Natural killer cell (primary cell): ENCODE data around the gene ZNF148. TPM values are rescaled to one million over a fixed set of nuclear protein-coding genes. Genes with fewer than 3 reads are reported as not detected.

Source experiments
- ATAC-seq, 3 donors: fragments of 150-1000 bp in 2 of 3; fragments of 200-7000 bp in 1 of 3; cut with Tn5 transposase; 1 replicate in 1 of 3; 2 replicates in 2 of 3; pipeline ENCODE4 v1.10.0; 2021; ENCODE audit warnings: mild to moderate bottlenecking in 2 of 3, moderate library complexity in 2 of 3
- DNase-seq, 2 donors: peaks; one replicate each; pipeline versions ENCODE4 v3.0.0 to v3.0.0-alpha.2; 2013 to 2021; ENCODE audit warnings: mixed read lengths in 1 of 2
- H3K27ac ChIP-seq: one replicate; pipeline ENCODE4 v1.5.1; 2013; ENCODE audit warnings: mild to moderate bottlenecking, low read length
- H3K27me3 ChIP-seq: one replicate; pipeline ENCODE4 v1.6.1; 2013; ENCODE audit warnings: low read length; ENCODE audit not compliant: control insufficient read depth, insufficient read depth
- H3K36me3 ChIP-seq: one replicate; pipeline ENCODE4 v1.6.1; 2013; ENCODE audit warnings: low read length; ENCODE audit not compliant: control insufficient read depth, insufficient read depth
- H3K4me1 ChIP-seq: one replicate; pipeline ENCODE4 v1.6.1; 2013; ENCODE audit warnings: low read length; ENCODE audit not compliant: control insufficient read depth, insufficient read depth
- H3K4me3 ChIP-seq: one replicate; pipeline ENCODE4 v1.5.1; 2013; ENCODE audit warnings: low read length
- H3K9me3 ChIP-seq: one replicate; pipeline ENCODE4 v1.6.1; 2013; ENCODE audit warnings: low read length; ENCODE audit not compliant: control insufficient read depth, insufficient read depth
- H3K27ac Mint-ChIP-seq, 2 donors: one replicate each; pipeline ENCODE4 v1.8.0; 2022; ENCODE audit warnings: mild to moderate bottlenecking in 2 of 2, mixed read lengths in 2 of 2, moderate library complexity in 1 of 2
- H3K27me3 Mint-ChIP-seq, 2 donors: one replicate each; pipeline ENCODE4 v1.8.0; 2022; ENCODE audit warnings: low read depth in 2 of 2, mixed read lengths in 2 of 2
- H3K36me3 Mint-ChIP-seq: one replicate; pipeline ENCODE4 v1.8.0; 2022; ENCODE audit warnings: mixed read lengths
- H3K4me1 Mint-ChIP-seq, 2 donors: one replicate each; pipeline ENCODE4 v1.8.0; 2022; ENCODE audit warnings: mixed read lengths in 2 of 2
- H3K4me3 Mint-ChIP-seq: one replicate; pipeline ENCODE4 v1.8.0; 2022; ENCODE audit warnings: mild to moderate bottlenecking, moderate library complexity, mixed read lengths
- H3K9me3 Mint-ChIP-seq, 2 donors: one replicate each; pipeline ENCODE4 v1.8.0; 2022; ENCODE audit warnings: mixed read lengths in 2 of 2
- WGBS: methylation state at CpG from one replicate; pipeline ENCODE4 v1.1.7; 2013; ENCODE audit warnings: missing lambda C conversion rate; ENCODE audit not compliant: insufficient coverage; 5-methylcytosine and 5-hydroxymethylcytosine counted together
- intact Hi-C: fragments of 100-400 bp; cut with micrococcal nuclease; formaldehyde crosslinking; loops from one replicate; pipeline ENCODE4 v1.14.2; 2022
- total RNA-seq, 4 donors: library from RNA; stranded (reverse); fragments of 120-200 nt in 1 of 4; gene quantifications; one replicate each; pipeline versions ENCODE4 v1.2.3 to v1.2.4, GENCODE V29; 2013 to 2022
- TF ChIP-seq, protein P1 (sequence below): fragments of 200-600 bp; IDR thresholded peaks from one replicate; pipeline ENCODE4 v1.8.0; 2022; ENCODE audit warnings: antibody characterized with exemption

The ZNF148 gene
- total RNA-seq, 3 donors from 2014 or later (not counting 1 experiment from before 2014, with no cell fraction given): 61.1 to 72.5 (median 62.8) TPM

DNA sequence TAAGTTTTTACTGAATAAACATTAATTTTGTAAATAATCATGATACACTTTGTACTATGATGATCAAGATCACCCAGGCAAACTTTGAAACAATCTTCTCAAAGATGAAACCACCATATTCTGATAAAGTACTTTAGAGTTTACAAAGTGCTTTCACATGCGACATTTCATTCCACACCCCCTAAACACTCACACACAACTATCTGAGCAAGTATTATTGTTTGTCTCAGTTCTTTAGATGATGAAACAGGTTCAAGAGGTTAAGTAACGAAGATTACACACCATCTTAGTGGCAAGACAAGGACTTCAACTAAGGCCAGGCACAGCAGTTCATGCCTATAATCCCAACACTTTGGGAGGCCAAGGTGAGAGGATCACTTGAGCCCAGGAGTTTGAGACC lies 37.6 kb downstream of the ZNF148 start:
- ATAC-seq (no peak), DNase-seq (no peak)
- no peaks in the 10 kb centered on the region for H3K36me3 ChIP-seq
- H3K9me3 ChIP-seq: no peaks in the 10 kb centered on the region
- 92% methylated on average over 1 of the region's 2 CpGs for WGBS
- Mint-ChIP-seq H3K9me3 (peaks cover 2 to 6% of the 10 kb centered on the region in 2 donors), H3K36me3 (no peaks in the 10 kb centered on the region), H3K4me1 (peaks cover 60 to 68% of the 10 kb centered on the region in 2 donors), H3K27ac (no peak overlapping the region), H3K27me3 (no peaks in the 10 kb centered on the region), H3K4me3 (no peak overlapping the region)
- TF ChIP-seq, protein P1, sequence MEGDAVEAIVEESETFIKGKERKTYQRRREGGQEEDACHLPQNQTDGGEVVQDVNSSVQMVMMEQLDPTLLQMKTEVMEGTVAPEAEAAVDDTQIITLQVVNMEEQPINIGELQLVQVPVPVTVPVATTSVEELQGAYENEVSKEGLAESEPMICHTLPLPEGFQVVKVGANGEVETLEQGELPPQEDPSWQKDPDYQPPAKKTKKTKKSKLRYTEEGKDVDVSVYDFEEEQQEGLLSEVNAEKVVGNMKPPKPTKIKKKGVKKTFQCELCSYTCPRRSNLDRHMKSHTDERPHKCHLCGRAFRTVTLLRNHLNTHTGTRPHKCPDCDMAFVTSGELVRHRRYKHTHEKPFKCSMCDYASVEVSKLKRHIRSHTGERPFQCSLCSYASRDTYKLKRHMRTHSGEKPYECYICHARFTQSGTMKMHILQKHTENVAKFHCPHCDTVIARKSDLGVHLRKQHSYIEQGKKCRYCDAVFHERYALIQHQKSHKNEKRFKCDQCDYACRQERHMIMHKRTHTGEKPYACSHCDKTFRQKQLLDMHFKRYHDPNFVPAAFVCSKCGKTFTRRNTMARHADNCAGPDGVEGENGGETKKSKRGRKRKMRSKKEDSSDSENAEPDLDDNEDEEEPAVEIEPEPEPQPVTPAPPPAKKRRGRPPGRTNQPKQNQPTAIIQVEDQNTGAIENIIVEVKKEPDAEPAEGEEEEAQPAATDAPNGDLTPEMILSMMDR: no peak
- H3K4me1 ChIP-seq: peaks cover 5% of the 10 kb centered on the region
- no peak overlapping the region for H3K27ac ChIP-seq
- no peak overlapping the region for H3K4me3 ChIP-seq
- no peaks in the 10 kb centered on the region for H3K27me3 ChIP-seq
- intact Hi-C loops: no loop called here

DNA sequence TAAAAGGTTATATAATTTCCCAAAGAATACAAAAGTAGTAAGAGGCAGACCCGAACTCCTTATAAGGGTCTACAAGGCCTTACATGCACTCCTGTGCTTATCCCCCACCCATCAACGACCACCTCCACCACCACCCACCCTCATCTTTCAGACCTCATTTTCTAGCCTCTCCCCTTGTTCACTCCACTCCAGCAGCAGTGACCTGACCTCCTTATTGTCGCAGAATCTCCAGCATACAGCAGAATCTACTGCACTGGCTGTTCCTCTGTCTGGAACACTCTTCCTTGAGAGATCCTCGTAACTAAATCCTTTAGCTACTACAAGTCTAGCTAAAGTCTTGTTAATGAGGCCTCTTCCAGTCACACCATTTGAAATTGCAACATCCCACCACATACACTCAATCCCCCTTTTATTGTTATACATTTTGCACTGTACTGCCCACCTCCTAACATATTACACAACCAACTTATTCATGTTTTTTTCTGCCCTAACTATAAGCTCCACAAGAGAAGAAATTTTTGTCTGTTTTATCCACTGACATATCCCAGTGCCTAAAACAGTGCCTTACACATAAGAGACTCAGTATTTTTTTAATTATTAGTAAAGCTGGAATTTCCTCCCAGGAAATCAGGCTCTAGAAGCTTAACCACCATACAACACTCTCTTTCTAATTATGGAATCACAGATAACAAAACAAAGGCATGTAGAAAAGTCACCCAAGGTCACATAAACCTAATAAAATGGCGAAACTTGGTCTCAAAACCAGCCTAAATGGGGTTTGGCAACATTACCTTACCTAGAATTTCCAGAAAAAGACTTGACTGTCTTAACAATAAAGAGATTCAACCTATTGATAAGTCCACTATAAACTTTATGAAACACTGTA lies 40.2 kb downstream of the ZNF148 start:
- intact Hi-C loops: no loop called here
- no peaks in the 10 kb centered on the region for H3K36me3 ChIP-seq

DNA sequence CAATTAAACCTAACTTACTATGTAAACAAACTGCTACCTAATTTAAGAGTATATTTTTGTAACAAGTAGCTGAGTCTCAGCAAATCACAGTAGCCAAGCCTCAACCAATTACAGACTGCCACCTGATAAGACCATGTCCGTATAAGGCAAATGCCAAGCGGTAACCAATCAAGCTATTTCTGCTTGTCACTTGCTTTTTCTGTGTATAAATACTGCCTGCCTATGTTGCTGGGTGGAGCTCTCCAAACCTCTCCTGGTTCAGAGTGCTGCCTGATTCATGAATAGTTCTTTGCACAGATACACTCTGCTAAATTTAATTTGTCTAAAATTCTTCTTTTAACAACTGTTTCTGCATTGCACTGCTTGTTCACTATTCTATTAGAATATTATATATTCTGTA lies 42.6 kb downstream of the ZNF148 start:
- TF ChIP-seq, protein P1: no peak
- no peaks in the 10 kb centered on the region for H3K27me3 Mint-ChIP-seq
- no peaks in the 10 kb centered on the region for H3K9me3 ChIP-seq

More for the DNA sequence above, 40.2 kb downstream of the ZNF148 start:
- no peaks in the 10 kb centered on the region for H3K27me3 Mint-ChIP-seq
- TF ChIP-seq, protein P1: no peak
- peaks cover 2% of the 10 kb centered on the region for H3K4me1 ChIP-seq
- H3K4me1 Mint-ChIP-seq: peaks cover 47 to 64% of the 10 kb centered on the region in 2 donors
- H3K9me3 ChIP-seq: no peaks in the 10 kb centered on the region
- H3K36me3 Mint-ChIP-seq: no peaks in the 10 kb centered on the region
- no peak overlapping the region for H3K4me3 Mint-ChIP-seq
- no peaks in the 10 kb centered on the region for H3K27me3 ChIP-seq
- H3K27ac Mint-ChIP-seq: peak overlapping the region; percentile 2 to 4
- DNase-seq (no peak), ATAC-seq (no peak)
- H3K9me3 Mint-ChIP-seq: peaks cover 2 to 6% of the 10 kb centered on the region in 2 donors
- H3K4me3 ChIP-seq: no peak overlapping the region
- WGBS: 83% methylated on average over 5 of the region's 5 CpGs
- no peak overlapping the region for H3K27ac ChIP-seq

More for the DNA sequence above, 42.6 kb downstream of the ZNF148 start:
- peaks cover 2% of the 10 kb centered on the region for H3K4me1 ChIP-seq
- 78% methylated on average over 2 of the region's 2 CpGs for WGBS
- Mint-ChIP-seq H3K4me3 (no peak overlapping the region), H3K36me3 (no peaks in the 10 kb centered on the region), H3K9me3 (peaks cover 2 to 6% of the 10 kb centered on the region in 2 donors), H3K4me1 (peaks cover 33 to 48% of the 10 kb centered on the region in 2 donors), H3K27ac (peak overlapping the region; percentile 4 to 27)
- intact Hi-C loops: no loop called here
- H3K27ac ChIP-seq: no peak overlapping the region
- DNase-seq: no peak
- H3K4me3 ChIP-seq: no peak overlapping the region
- no peaks in the 10 kb centered on the region for H3K27me3 ChIP-seq
- peak in 2 of 3 donors; percentile 22 to 50 for ATAC-seq
- peaks cover 5% of the 10 kb centered on the region for H3K36me3 ChIP-seq
